Measurements from ENCODE around the gene STK4.

STK4 gene

GRCh38 chr20:45112754-45113153 lies 146.4 kb downstream of the STK4 start:
- H3K27ac ChIP-seq (ENCODE audit: low read depth, low read length), result no peak overlapping the region
- no peak overlapping the region for H4K91ac ChIP-seq (ENCODE audit: low read depth, low read length)
- peaks cover 2% of the 10 kb centered on the region for H3K9me3 ChIP-seq (ENCODE audit: insufficient read depth, low read depth, low read length)
- no peak overlapping the region for H4K12ac ChIP-seq (ENCODE audit: low read depth, low read length)
- no peak for DNase-seq
- H3K4me3 ChIP-seq (ENCODE audit: low read depth, low read length), result no peak overlapping the region
- no peak overlapping the region for H2BK120ac ChIP-seq (ENCODE audit: insufficient read depth, low read length, poor library complexity)
- H3K4me1 ChIP-seq (ENCODE audit: control insufficient read depth in 1 of 2, insufficient read depth in 2 of 2, low read length in 2 of 2), result no peaks in the 10 kb centered on the region
- no peak overlapping the region for H3K9ac ChIP-seq (ENCODE audit: low read length)
- no peak overlapping the region for H2BK12ac ChIP-seq (ENCODE audit: low read length)
- H2BK5ac ChIP-seq (ENCODE audit: low read depth, low read length, poor library complexity), result no peak overlapping the region
- H3K14ac ChIP-seq (ENCODE audit: low read length), result no peak overlapping the region
- H4K8ac ChIP-seq (ENCODE audit: low read depth, low read length), result no peak overlapping the region
- no peaks in the 10 kb centered on the region for H3K79me1 ChIP-seq (ENCODE audit: low read length)
- no peak overlapping the region for H3K23ac ChIP-seq (ENCODE audit: low read length)
- no peak overlapping the region for H2AFZ ChIP-seq (ENCODE audit: insufficient read depth, low read length, poor library complexity)
- no peaks in the 10 kb centered on the region for H3K27me3 ChIP-seq (ENCODE audit: insufficient read depth, low read length)
- H2AK5ac ChIP-seq (ENCODE audit: low read length), result no peak overlapping the region
- H3K18ac ChIP-seq (ENCODE audit: low read length), result no peak overlapping the region
- H3K79me2 ChIP-seq (ENCODE audit: control insufficient read depth, insufficient read depth, low read length, poor library complexity), result no peaks in the 10 kb centered on the region
- H3K36me3 ChIP-seq (ENCODE audit: control insufficient read depth in 1 of 2, insufficient read depth in 2 of 2, low read length in 2 of 2), result no peaks in the 10 kb centered on the region
- no peak overlapping the region for H3K4ac ChIP-seq (ENCODE audit: low read depth, low read length)
- no peak overlapping the region for H3K4me2 ChIP-seq (ENCODE audit: low read length)

- DNase-seq, result no peak
- Histone ChIP-seq H3K79me2 (ENCODE audit: control insufficient read depth, insufficient read depth, low read length, poor library complexity) (no peaks in the 10 kb centered on the region), H3K9me3 (ENCODE audit: insufficient read depth, low read depth, low read length) (peaks cover 2% of the 10 kb centered on the region), H2BK12ac (ENCODE audit: low read length) (no peak overlapping the region), H2AFZ (ENCODE audit: insufficient read depth, low read length, poor library complexity) (no peak overlapping the region), H3K79me1 (ENCODE audit: low read length) (no peaks in the 10 kb centered on the region), H3K4me1 (ENCODE audit: control insufficient read depth in 1 of 2, insufficient read depth in 2 of 2, low read length in 2 of 2) (no peaks in the 10 kb centered on the region), H2BK5ac (ENCODE audit: low read depth, low read length, poor library complexity) (no peak overlapping the region), H2AK5ac (ENCODE audit: low read length) (no peak overlapping the region), H3K36me3 (ENCODE audit: control insufficient read depth in 1 of 2, insufficient read depth in 2 of 2, low read length in 2 of 2) (no peaks in the 10 kb centered on the region), H3K9ac (ENCODE audit: low read length) (no peak overlapping the region), H3K27me3 (ENCODE audit: insufficient read depth, low read length) (no peaks in the 10 kb centered on the region), H4K8ac (ENCODE audit: low read depth, low read length) (no peak overlapping the region), H2BK120ac (ENCODE audit: insufficient read depth, low read length, poor library complexity) (no peak overlapping the region), H3K4me2 (ENCODE audit: low read length) (no peak overlapping the region), H3K4ac (ENCODE audit: low read depth, low read length) (no peak overlapping the region), H3K27ac (ENCODE audit: low read depth, low read length) (no peak overlapping the region), H4K12ac (ENCODE audit: low read depth, low read length) (no peak overlapping the region), H3K23ac (ENCODE audit: low read length) (no peak overlapping the region), H3K14ac (ENCODE audit: low read length) (no peak overlapping the region), H4K91ac (ENCODE audit: low read depth, low read length) (no peak overlapping the region), H3K4me3 (ENCODE audit: low read depth, low read length) (no peak overlapping the region), H3K18ac (ENCODE audit: low read length) (no peak overlapping the region)
- no CpG with 5 or more reads among the region's 3 CpGs for WGBS (ENCODE audit: extremely low coverage, insufficient coverage, insufficient read length)
These were observed 147.6 kb downstream of the STK4 start for GRCh38 chr20:45113865-45114264.

GRCh38 chr20:45114465-45115385 lies 148.4 kb downstream of the STK4 start, which contains the start of gene WFDC5:
WFDC5 (minus strand) TSS chr20:45115174; CDS start chr20:45115083, 91 bp downstream.
- Histone ChIP-seq H3K36me3 (ENCODE audit: control insufficient read depth in 1 of 2, insufficient read depth in 2 of 2, low read length in 2 of 2) (no peaks in the 10 kb centered on the region), H3K4ac (ENCODE audit: low read depth, low read length) (no peak within 1 kb of the TSS), H3K9ac (ENCODE audit: low read length) (no peak within 1 kb of the TSS), H3K9me3 (ENCODE audit: insufficient read depth, low read depth, low read length) (peaks cover 2% of the 10 kb centered on the region), H3K79me2 (ENCODE audit: control insufficient read depth, insufficient read depth, low read length, poor library complexity) (no peaks in the 10 kb centered on the region), H3K14ac (ENCODE audit: low read length) (no peak within 1 kb of the TSS), H2AFZ (ENCODE audit: insufficient read depth, low read length, poor library complexity) (no peak within 1 kb of the TSS), H4K12ac (ENCODE audit: low read depth, low read length) (no peak within 1 kb of the TSS), H3K4me2 (ENCODE audit: low read length) (no peak within 1 kb of the TSS), H2AK5ac (ENCODE audit: low read length) (no peak within 1 kb of the TSS), H2BK120ac (ENCODE audit: insufficient read depth, low read length, poor library complexity) (no peak within 1 kb of the TSS), H3K18ac (ENCODE audit: low read length) (no peak within 1 kb of the TSS), H3K23ac (ENCODE audit: low read length) (no peak within 1 kb of the TSS), H3K27ac (ENCODE audit: low read depth, low read length) (no peak within 1 kb of the TSS), H3K27me3 (ENCODE audit: insufficient read depth, low read length) (no peaks in the 10 kb centered on the region), H3K79me1 (ENCODE audit: low read length) (no peaks in the 10 kb centered on the region), H3K4me1 (ENCODE audit: control insufficient read depth in 1 of 2, insufficient read depth in 2 of 2, low read length in 2 of 2) (no peaks in the 10 kb centered on the region), H2BK5ac (ENCODE audit: low read depth, low read length, poor library complexity) (no peak within 1 kb of the TSS), H2BK12ac (ENCODE audit: low read length) (no peak within 1 kb of the TSS), H4K91ac (ENCODE audit: low read depth, low read length) (no peak within 1 kb of the TSS), H3K4me3 (ENCODE audit: low read depth, low read length) (no peak within 1 kb of the TSS), H4K8ac (ENCODE audit: low read depth, low read length) (no peak within 1 kb of the TSS)
- no CpG with 5 or more reads among the region's 16 CpGs for WGBS (ENCODE audit: extremely low coverage, insufficient coverage, insufficient read length)
- no peak for DNase-seq

GRCh38 chr20:45115386-45115774 lies 149.1 kb downstream of the STK4 start:
- WGBS (ENCODE audit: extremely low coverage, insufficient coverage, insufficient read length), result no CpG with 5 or more reads among the region's 3 CpGs

More at GRCh38 chr20:45115386-45115774, 149.1 kb downstream of the STK4 start:
- Histone ChIP-seq H3K18ac (ENCODE audit: low read length) (no peak overlapping the region), H3K14ac (ENCODE audit: low read length) (no peak overlapping the region), H3K79me2 (ENCODE audit: control insufficient read depth, insufficient read depth, low read length, poor library complexity) (no peaks in the 10 kb centered on the region), H3K23ac (ENCODE audit: low read length) (no peak overlapping the region), H3K4ac (ENCODE audit: low read depth, low read length) (no peak overlapping the region), H2AFZ (ENCODE audit: insufficient read depth, low read length, poor library complexity) (no peak overlapping the region), H3K36me3 (ENCODE audit: control insufficient read depth in 1 of 2, insufficient read depth in 2 of 2, low read length in 2 of 2) (no peaks in the 10 kb centered on the region), H4K12ac (ENCODE audit: low read depth, low read length) (no peak overlapping the region), H3K4me3 (ENCODE audit: low read depth, low read length) (no peak overlapping the region), H2AK5ac (ENCODE audit: low read length) (no peak overlapping the region), H3K4me1 (ENCODE audit: control insufficient read depth in 1 of 2, insufficient read depth in 2 of 2, low read length in 2 of 2) (no peaks in the 10 kb centered on the region), H3K79me1 (ENCODE audit: low read length) (no peaks in the 10 kb centered on the region), H2BK12ac (ENCODE audit: low read length) (no peak overlapping the region), H3K9me3 (ENCODE audit: insufficient read depth, low read depth, low read length) (peaks cover under 1% of the 10 kb centered on the region), H4K91ac (ENCODE audit: low read depth, low read length) (no peak overlapping the region), H3K27ac (ENCODE audit: low read depth, low read length) (no peak overlapping the region), H3K9ac (ENCODE audit: low read length) (no peak overlapping the region), H3K27me3 (ENCODE audit: insufficient read depth, low read length) (no peaks in the 10 kb centered on the region), H2BK120ac (ENCODE audit: insufficient read depth, low read length, poor library complexity) (no peak overlapping the region), H4K8ac (ENCODE audit: low read depth, low read length) (no peak overlapping the region), H2BK5ac (ENCODE audit: low read depth, low read length, poor library complexity) (no peak overlapping the region), H3K4me2 (ENCODE audit: low read length) (no peak overlapping the region)
- DNase-seq, result no peak

Data from trophoblast cell (in vitro differentiated cells and primary cell).